ENCODE results near the gene GGNBP2.

- TF ChIP-seq GATA2 (IDR thresholded peaks at IDR 0.05; ENCODE audit: low read depth, low read length) (no peak), GATA3 (IDR thresholded peaks at IDR 0.05; ENCODE audit: low read depth, low read length) (no peak)
Observed at GRCh38 chr17:36613155-36613554, 68.4 kb downstream of the GGNBP2 start.
